GM23248 (cell line): Measurements from ENCODE around the gene CENPT. TPM values are rescaled to one million over a fixed set of nuclear protein-coding genes. Genes with fewer than 3 reads are reported as not detected.

Experiments
- DNase-seq: peaks from one replicate; pipeline ENCODE4 v3.0.0-alpha.2; 2015
- H2AFZ ChIP-seq: fragments of 200-600 bp; sonication (generic); 2 replicates; pipeline ENCODE4 v1.6.1; 2016; ENCODE audit warnings: antibody characterized with exemption
- H3F3A ChIP-seq: fragments of 200-600 bp; sonication (generic); 2 replicates; pipeline ENCODE4 v1.6.1; 2016; ENCODE audit warnings: mild to moderate bottlenecking, antibody characterized with exemption, mixed run types; ENCODE audit not compliant: insufficient read depth
- H3K27ac ChIP-seq: fragments of 200-600 bp; sonication (generic); 2 replicates; pipeline ENCODE4 v1.5.1; 2016; ENCODE audit warnings: mild to moderate bottlenecking
- H3K27me3 ChIP-seq: fragments of 200-600 bp; sonication (generic); replicated peaks from 2 replicates; pipeline ENCODE4 v1.6.1; 2016; ENCODE audit warnings: mild to moderate bottlenecking; ENCODE audit not compliant: insufficient read depth
- H3K36me3 ChIP-seq: fragments of 200-600 bp; sonication (generic); 2 replicates; pipeline ENCODE4 v1.6.1; 2016; ENCODE audit warnings: low read depth, mild to moderate bottlenecking
- H3K4me1 ChIP-seq: fragments of 200-600 bp; sonication (generic); 2 replicates; pipeline ENCODE4 v1.6.1; 2016; ENCODE audit warnings: mild to moderate bottlenecking; ENCODE audit not compliant: insufficient read depth
- H3K4me2 ChIP-seq: fragments of 200-600 bp; sonication (generic); one replicate; pipeline ENCODE4 v1.6.1; 2016; ENCODE audit warnings: mild to moderate bottlenecking; ENCODE audit not compliant: unreplicated experiment
- H3K4me3 ChIP-seq: fragments of 200-600 bp; sonication (generic); 2 replicates; pipeline ENCODE4 v1.5.1; 2016; ENCODE audit warnings: mild to moderate bottlenecking
- H3K79me2 ChIP-seq: fragments of 200-600 bp; sonication (generic); 2 replicates; pipeline ENCODE4 v1.6.1; 2016; ENCODE audit warnings: mild to moderate bottlenecking; ENCODE audit not compliant: insufficient read depth
- H3K9ac ChIP-seq: fragments of 200-600 bp; sonication (generic); 2 replicates; pipeline ENCODE4 v1.6.1; 2016; ENCODE audit warnings: mild to moderate bottlenecking
- H3K9me2 ChIP-seq: fragments of 200-600 bp; sonication (generic); 2 replicates; pipeline ENCODE4 v1.6.1; 2016; ENCODE audit warnings: mixed run types, mild to moderate bottlenecking, moderate library complexity; ENCODE audit not compliant: insufficient read depth
- H3K9me3 ChIP-seq: fragments of 200-600 bp; sonication (generic); one replicate; pipeline ENCODE4 v1.6.1; 2017; ENCODE audit warnings: low read depth
- H4K20me1 ChIP-seq: fragments of 200-600 bp; sonication (generic); 2 replicates; pipeline ENCODE4 v1.6.0; 2016; ENCODE audit not compliant: insufficient read depth
- EZH2 ChIP-seq: fragments of 200-600 bp; sonication (generic); IDR thresholded peaks from 2 replicates; pipeline ENCODE4 v1.6.1; 2018; ENCODE audit warnings: antibody characterized with exemption, mild to moderate bottlenecking; ENCODE audit not compliant: insufficient read depth, poor library complexity, severe bottlenecking
- EZH2phosphoT487 ChIP-seq: fragments of 200-600 bp; sonication (generic); IDR thresholded peaks from 2 replicates; pipeline ENCODE4 v1.6.1; 2018; ENCODE audit warnings: antibody characterized with exemption, moderate library complexity, mild to moderate bottlenecking, low read depth; ENCODE audit not compliant: insufficient read depth
- WGBS, 2 experiments: methylation state at CpG; one replicate each; pipeline ENCODE4 v1.1.6; 2015 to 2017; ENCODE audit warnings: low lambda C conversion rate in 2 of 2, low coverage in 1 of 2; ENCODE audit errors: missing lambda C conversion rate in 2 of 2; 5-methylcytosine and 5-hydroxymethylcytosine counted together
- in situ Hi-C: fragments of 300-500 bp; cut with MboI; formaldehyde crosslinking; loops from 2 replicates; pipeline ENCODE4 v1.15.0; 2020
- polyA plus RNA-seq: library from polyadenylated mRNA; unstranded; fragments of >200 nt; fragmentation: Nextera tagmentation; extraction: Ambion mirVana; gene quantifications from 2 replicates; pipeline ENCODE4 v1.2.1, GENCODE V29; 2016
- total RNA-seq: library from RNA; depleted of rRNA; stranded (reverse); fragments of >200 nt; shearing (Covaris generic); gene quantifications from 2 replicates; pipeline ENCODE4 v1.2.3, GENCODE V29; 2014

Gene CENPT
- total and polyA plus RNA-seq, 2 experiments from 2014 or later: 53.4 to 63.1 TPM

GRCh38 chr16:67804853-67805542 lies 42.5 kb downstream of the CENPT start:
- H2AFZ ChIP-seq: no peak overlapping the region

DNA sequence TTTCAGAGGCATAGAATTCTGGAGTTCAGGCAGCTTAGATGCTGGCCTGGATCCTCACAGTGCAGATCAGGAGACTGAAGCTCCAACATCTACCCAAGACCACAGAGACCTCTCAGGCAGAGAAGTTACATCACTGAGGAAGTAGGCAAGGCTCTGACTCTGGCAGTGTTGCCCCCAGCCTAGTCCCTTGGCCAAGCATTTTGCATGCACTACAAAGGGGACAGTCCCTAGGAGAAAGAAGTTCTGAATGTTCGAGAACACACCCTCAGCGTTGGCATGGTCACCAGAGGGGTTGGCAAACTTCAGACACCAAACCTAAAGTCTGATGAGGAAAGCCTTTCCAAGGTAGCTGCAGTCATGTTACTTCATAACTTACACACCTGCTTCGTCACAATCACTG lies 43.6 kb downstream of the CENPT start:
- Histone ChIP-seq H3K4me2 (no peak overlapping the region), H3K36me3 (no peaks in the 10 kb centered on the region), H3K79me2 (peaks cover 69% of the 10 kb centered on the region), H4K20me1 (no peaks in the 10 kb centered on the region; the same call in 1 of the 2 replicates), H3K27ac (no peak overlapping the region), H3K27me3 (no peaks in the 10 kb centered on the region), H2AFZ (no peak overlapping the region), H3K4me1 (peaks cover 14% of the 10 kb centered on the region), H3K9me2 (no peaks in the 10 kb centered on the region), H3K9me3 (no peaks in the 10 kb centered on the region), H3K4me3 (no peak overlapping the region), H3K9ac (no peak overlapping the region), H3F3A (no peaks in the 10 kb centered on the region)
- 66% methylated on average over 3 of the region's 3 CpGs for WGBS, 2 experiments
- no peak for DNase-seq
- TF ChIP-seq EZH2phosphoT487: no peak
- TF ChIP-seq EZH2: no peak
- in situ Hi-C loops: loop anchor here (10.0 kb wide), 1 partner anchor 129 kb away; no protein-coding TSS in a partner anchor

More at GRCh38 chr16:67804853-67805542, 42.5 kb downstream of the CENPT start:
- peaks cover 14% of the 10 kb centered on the region for H3K4me1 ChIP-seq
- H3K9ac ChIP-seq: peak overlapping the region; percentile 92
- H3K9me2 ChIP-seq: no peaks in the 10 kb centered on the region
- peak overlapping the region; percentile 93 for H3K4me3 ChIP-seq
- peaks cover 62% of the 10 kb centered on the region for H3K79me2 ChIP-seq
- no peaks in the 10 kb centered on the region for H3K9me3 ChIP-seq
- H3K4me2 ChIP-seq: peak overlapping the region; percentile 92
- no peaks in the 10 kb centered on the region; the same call in 1 of the 2 replicates for H4K20me1 ChIP-seq
- H3K27me3 ChIP-seq: no peaks in the 10 kb centered on the region
- WGBS, 2 experiments: 88 to 95% methylated on average over 4 of the region's 4 CpGs
- no peak for DNase-seq
- H3F3A ChIP-seq: no peaks in the 10 kb centered on the region
- in situ Hi-C loops: loop anchor here (10.0 kb wide), 1 partner anchor 130 kb away; no protein-coding TSS in a partner anchor
- TF ChIP-seq EZH2 (no peak), EZH2phosphoT487 (no peak)
- H3K27ac ChIP-seq: no peak overlapping the region
- no peaks in the 10 kb centered on the region for H3K36me3 ChIP-seq

DNA sequence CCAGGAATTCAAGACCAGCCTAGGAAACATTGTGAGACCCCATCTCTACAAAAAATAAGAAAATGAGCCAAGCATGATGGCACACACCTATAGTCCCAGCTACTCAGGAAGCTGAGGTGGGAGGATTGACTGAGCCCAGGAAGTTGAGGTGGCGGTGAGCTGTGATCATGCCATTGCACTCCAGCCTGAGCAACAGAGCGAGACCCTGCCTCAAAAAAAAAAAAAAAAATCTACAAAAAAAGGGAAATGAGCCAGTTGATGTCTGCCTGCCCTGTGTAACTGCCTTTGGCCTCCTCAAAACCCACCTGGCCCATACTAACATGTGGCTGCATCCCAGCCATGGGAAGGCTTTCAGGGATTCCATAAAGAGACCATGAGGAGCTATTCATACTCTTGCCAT lies 45.6 kb downstream of the CENPT start:
- Histone ChIP-seq H3K9me2 (no peaks in the 10 kb centered on the region), H3K4me2 (no peak overlapping the region), H3K27me3 (no peaks in the 10 kb centered on the region), H3K4me3 (no peak overlapping the region), H2AFZ (no peak overlapping the region), H3F3A (no peaks in the 10 kb centered on the region), H3K9ac (no peak overlapping the region), H3K4me1 (peaks cover 14% of the 10 kb centered on the region), H3K27ac (no peak overlapping the region), H3K36me3 (no peaks in the 10 kb centered on the region), H3K9me3 (no peaks in the 10 kb centered on the region), H3K79me2 (peaks cover 86% of the 10 kb centered on the region), H4K20me1 (no peaks in the 10 kb centered on the region; the same call in 1 of the 2 replicates)
- in situ Hi-C loops: loop anchor here (10.0 kb wide), 1 partner anchor 127 kb away; no protein-coding TSS in a partner anchor
- TF ChIP-seq EZH2phosphoT487: no peak
- TF ChIP-seq EZH2: no peak
- no peak for DNase-seq
- WGBS, 2 experiments: 97 to 100% methylated on average over 2 of the region's 2 CpGs

DNA sequence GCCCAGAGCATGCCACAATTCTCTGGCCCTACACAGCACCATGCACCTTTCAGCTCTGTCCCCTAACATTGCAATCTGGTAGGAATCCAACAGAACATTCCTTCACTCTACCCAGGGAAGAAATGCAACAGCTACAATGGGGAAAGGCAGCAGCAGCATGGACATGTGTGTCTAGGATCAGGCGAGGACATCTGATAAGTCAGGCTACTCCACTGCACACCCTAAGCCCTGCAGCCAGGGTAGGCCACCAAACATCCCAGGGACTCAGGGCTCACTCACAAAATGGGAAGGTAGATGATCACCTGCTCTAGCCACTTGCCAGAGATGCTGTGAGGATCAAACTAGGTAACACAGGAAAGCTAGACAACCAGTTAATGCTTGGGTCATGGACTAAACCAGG lies 46.3 kb downstream of the CENPT start:
- in situ Hi-C loops: loop anchor here (10.0 kb wide), 1 partner anchor 126 kb away; no protein-coding TSS in a partner anchor
- Histone ChIP-seq H3K4me3 (no peak overlapping the region), H2AFZ (no peak overlapping the region), H3K9me3 (no peaks in the 10 kb centered on the region), H3K27me3 (no peaks in the 10 kb centered on the region), H3K27ac (no peak overlapping the region), H3K9ac (no peak overlapping the region), H3K4me2 (no peak overlapping the region), H3K9me2 (no peaks in the 10 kb centered on the region), H3K36me3 (no peaks in the 10 kb centered on the region), H4K20me1 (no peaks in the 10 kb centered on the region; the same call in 1 of the 2 replicates), H3K79me2 (peaks cover 91% of the 10 kb centered on the region), H3K4me1 (peaks cover 14% of the 10 kb centered on the region), H3F3A (no peaks in the 10 kb centered on the region)
- 100% methylated on average over 1 of the region's 1 CpG for WGBS, 2 experiments
- no peak for DNase-seq
- no peak for TF ChIP-seq EZH2phosphoT487
- no peak for TF ChIP-seq EZH2
